NCI-H82 treated with DMSO at 0.1 percent for 48 hours (cell line): ENCODE measurements around the gene TAF10.

Experiments used
- DNase-seq: peaks from one replicate; lab custom pipeline; 2025; ENCODE audit not compliant: unreplicated experiment; lab: John Stamatoyannopoulos, UW

Gene TAF10

DNA sequence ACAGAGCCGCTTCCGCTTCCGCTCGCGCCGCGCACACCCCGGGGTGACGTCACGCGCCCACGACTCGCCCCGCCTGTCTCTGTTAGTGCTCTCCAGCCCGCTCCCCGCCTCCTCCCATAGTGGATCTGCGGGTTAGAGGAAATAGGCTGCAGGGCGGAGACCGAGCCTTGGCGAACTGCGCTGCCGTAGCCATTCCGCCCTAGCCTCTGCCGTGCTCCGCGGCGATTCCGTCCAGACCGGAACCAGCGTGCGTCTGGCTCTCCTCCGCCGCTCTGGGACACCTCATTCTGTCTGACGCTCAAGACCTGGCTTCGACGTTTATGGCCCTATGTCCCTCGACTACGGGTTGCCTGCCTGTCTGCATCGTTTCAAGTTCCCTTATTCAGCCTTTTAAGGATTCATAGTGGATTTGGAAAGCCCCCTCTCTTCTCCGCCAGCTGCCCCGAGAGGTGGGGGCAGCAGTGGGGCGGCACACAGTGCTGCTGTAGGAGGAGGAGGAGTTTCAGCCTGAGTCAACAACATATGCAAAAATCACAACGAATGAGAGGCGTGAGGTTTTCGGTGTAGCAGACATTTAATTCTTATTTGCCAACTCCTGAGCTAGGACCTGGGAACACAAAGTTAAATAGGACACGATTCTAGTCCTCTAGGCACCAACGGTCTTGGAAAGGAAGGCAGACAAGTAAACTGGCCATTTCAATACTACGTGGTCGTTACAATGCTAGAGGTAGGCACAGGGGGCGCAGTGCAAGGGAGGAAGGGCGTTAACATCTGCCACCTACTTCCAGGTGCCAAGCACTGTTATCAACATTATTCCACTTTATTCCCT, at the start of gene TAF10:
TAF10 (minus strand) TSS at position 4 of the 829 bp plus-strand sequence. CDS start 27 bp downstream, outside the sequence.
- peak; percentile 74 for DNase-seq

GRCh38 chr11:6660712-6661111, 48.7 kb upstream of the TAF10 start:
- DNase-seq, result no peak

DNA sequence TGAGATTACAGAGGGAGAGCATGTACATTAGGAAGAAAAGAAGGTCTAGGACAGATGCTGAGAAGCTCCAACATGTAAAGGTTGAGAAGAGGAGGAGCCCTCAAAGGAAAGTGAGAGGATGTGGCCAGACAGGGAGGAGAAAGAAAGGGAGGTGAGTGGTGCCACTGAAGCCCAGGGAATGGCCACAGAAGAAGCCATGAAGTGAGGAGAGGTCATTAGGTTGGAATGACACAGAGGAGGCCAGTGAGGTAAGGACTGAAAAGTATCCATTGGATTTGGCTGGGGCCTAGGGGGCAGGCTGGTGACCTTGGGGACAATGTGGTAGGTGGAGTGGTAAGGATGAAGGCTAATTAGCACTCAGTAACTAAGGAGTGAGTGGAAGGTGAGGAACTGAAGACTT, 46.6 kb upstream of the TAF10 start:
- DNase-seq, result peak; percentile 63

DNA sequence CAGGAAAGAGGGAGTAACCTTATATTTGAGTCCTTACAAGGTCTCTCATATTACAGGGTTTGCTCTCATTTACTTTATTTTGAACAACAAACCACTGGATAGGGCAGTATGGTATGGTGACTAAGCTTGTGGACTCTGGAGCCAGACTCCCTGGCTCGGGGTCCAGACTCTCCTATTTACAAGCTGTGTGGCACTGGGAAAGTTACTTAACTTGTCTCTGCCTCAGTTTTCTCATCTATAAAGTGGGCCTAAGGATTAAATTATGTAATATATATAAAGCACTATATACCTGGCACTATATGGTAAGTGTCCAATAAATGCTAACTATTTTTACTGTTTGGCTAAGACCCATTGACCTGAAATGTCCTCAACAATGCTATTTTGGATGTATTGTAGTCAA, 45.3 kb upstream of the TAF10 start:
- DNase-seq, result no peak

GRCh38 chr11:6656936-6657335, 44.9 kb upstream of the TAF10 start:
- DNase-seq, result no peak

DNA sequence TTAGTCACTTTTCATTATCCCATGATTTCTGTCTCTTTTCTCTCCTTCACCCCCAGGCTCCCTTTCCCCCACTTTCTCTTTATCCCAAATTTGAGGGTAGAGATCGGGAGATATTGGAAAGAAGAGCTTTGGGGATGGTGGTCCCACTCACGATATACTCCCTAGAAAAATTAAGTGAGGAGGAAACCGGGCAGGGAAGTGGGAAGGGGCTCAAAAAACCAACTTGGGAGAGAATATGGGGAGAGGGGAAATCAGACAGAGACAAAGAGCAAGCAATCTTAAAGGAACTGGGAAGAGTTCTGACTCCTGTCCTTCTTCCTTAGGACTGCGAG, 44.5 kb upstream of the TAF10 start:
- DNase-seq, result no peak

- no peak for DNase-seq
Measured at GRCh38 chr11:6655790-6656583, 44.0 kb upstream of the TAF10 start, which contains the start of gene DCHS1. Gene DCHS1 (minus strand): TSS chr11:6655809. CDS start chr11:6641613, 14,196 bp downstream.

DNA sequence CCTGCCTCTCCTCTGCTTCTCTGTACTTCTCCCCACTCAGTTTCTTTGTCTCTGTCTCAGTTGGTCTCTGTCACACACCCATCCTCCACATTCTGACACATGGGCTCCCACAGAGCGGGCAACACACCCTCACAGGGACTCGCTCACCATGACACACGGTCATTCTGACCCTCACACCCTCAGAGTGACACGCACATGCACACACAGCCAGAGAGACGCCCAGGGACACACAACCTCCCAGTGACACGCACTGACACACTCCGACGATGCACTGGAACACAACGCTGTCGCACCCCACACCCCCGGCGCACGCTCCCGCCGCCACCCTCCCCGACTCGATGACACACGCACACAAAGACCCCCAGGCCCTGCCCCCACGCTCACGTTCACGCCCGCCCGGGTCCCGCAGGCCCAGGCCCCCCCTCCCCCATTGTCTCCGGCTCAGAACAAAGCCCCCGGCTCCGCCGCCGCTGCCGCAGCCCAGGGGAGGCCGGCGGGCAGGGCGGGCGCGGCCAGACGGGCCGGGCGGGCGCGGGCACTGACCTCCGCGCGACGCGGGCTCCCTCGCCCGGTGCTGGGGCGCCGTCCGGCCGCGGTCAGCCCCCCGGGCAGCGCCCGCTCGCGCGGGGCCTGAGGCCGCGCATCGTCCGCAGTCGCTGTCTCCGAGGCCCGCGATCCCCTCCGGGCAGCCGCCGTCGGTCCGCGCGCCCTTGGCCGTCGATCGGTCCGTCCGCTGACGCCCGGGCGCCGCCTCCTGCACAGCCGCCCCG, 43.2 kb upstream of the TAF10 start:
- DNase-seq, result no peak

- DNase-seq, result no peak
Measured at GRCh38 chr11:6654281-6655019, 42.4 kb upstream of the TAF10 start.

DNA sequence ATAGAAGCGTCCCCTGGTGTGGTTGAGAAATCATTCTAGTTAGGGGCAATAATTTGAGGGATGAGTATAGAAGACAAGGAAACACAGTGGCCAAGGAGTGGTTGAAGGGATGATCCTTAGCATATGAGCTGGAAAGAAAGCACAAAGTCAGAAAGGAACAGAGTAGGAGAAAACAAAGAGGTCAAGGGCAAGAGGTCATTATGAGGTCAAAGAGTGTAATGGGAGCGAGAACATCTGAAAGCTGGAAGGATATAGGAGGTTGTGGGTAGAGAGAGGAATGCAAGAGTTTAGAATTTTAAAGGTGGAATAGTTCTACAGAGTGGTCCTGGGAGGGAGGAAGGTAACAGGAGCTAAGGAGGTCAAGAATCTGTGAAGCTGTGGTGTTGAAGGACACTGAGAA, 41.6 kb upstream of the TAF10 start:
- DNase-seq, result no peak

GRCh38 chr11:6653097-6653496, 41.1 kb upstream of the TAF10 start:
- no peak for DNase-seq

GRCh38 chr11:6652182-6652581, 40.2 kb upstream of the TAF10 start:
- DNase-seq, result no peak

- DNase-seq, result no peak
Measured at GRCh38 chr11:6650980-6651379, 39.0 kb upstream of the TAF10 start.

DNA sequence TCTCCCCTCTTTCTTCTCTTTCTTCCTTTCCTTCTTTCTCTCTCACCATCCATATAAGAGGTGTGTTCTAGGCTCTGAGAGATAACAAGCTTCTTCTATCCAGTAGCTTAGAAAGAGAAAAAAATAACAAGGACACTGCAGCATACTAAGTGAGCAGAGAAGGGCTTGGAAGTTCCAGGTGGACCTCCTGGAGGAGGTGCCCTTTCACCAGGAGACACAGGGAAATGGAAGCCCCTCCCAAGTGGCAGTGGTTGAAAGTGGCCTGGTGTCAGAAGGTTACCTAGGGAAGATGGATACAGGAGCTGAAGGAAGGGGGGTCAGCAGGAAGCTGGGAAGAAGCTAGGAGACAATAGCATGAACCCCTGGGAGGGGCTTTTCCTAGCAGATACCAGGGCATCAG, 38.1 kb upstream of the TAF10 start:
- no peak for DNase-seq

DNA sequence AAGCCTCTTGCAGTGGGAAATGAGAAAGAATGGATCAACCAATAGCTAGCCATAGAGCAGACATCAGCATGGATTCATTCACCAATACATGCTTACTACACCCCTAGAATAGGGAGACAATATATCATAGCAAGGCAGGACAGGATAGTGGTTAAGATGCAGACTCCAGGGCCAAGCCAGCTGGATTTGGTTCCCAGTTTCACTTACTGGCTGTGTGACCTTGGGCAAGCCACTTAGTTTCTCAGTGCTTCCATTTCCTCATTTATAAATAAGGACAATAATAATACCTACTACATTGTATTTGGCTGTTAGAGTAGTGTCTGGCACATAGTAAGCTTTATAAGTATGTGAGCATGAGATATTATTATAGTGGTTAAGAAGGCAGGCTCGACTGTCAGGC, 36.5 kb upstream of the TAF10 start:
- no peak for DNase-seq

DNA sequence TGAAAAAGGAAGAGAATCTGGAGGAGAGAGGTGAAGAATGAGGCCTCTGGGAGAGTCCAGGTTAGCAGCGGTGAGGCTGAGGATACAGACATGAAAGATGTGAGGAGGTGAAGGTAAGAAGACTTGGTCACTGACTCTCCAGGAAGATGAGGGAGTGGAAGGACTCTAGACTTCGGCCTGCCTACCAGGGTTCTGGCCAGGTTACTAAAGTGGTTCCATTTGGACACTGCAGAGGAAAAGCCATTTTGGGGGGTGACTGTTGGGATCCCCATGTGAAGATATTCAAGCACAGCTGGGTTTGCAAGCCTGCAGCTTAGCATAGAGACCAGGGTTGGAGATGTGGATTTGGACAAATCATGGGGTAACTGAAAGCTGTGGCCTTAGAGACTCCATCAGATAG, 35.8 kb upstream of the TAF10 start:
- DNase-seq, result no peak

GRCh38 chr11:6646918-6647679, 35.1 kb upstream of the TAF10 start:
- no peak for DNase-seq

GRCh38 chr11:6646576-6646917, 34.5 kb upstream of the TAF10 start:
- DNase-seq, result no peak

GRCh38 chr11:6646071-6646470, 34.1 kb upstream of the TAF10 start:
- DNase-seq, result no peak

GRCh38 chr11:6642957-6643356, 30.9 kb upstream of the TAF10 start:
- DNase-seq, result no peak
